ENCODE data around the gene CYP26A1.

Gene CYP26A1

GRCh38 chr10:93063144-93063976 is 10.3 kb upstream of the CYP26A1 start:
- H4K20me1 ChIP-seq (ENCODE audit: insufficient read depth, low read length) = no peaks in the 10 kb centered on the region
- H2AFZ ChIP-seq (ENCODE audit: low read length) = peak overlapping the region; percentile 61; the same call in 1 of the 2 replicates
- no peak overlapping the region for H3K4me3 ChIP-seq (ENCODE audit: low read length)
- peak overlapping the region; percentile 92 for H3K4me2 ChIP-seq (ENCODE audit: low read depth, low read length)
- DNase-seq = no peak
- TF ChIP-seq CTCF (IDR thresholded peaks at IDR 0.05; ENCODE audit: low read length) (no peak), EZH2phosphoT487 (IDR thresholded peaks at IDR 0.05; ENCODE audit: low read length) (no peak), EZH2 (optimal IDR thresholded peaks at IDR 0.05; ENCODE audit: low read depth, low read length) (no peak)
- no peaks in the 10 kb centered on the region for H3K36me3 ChIP-seq (replicated peaks; ENCODE audit: insufficient read depth, low read length)
- no peak overlapping the region for H3K9ac ChIP-seq (ENCODE audit: low read length)
- no peaks in the 10 kb centered on the region for H3K79me2 ChIP-seq (ENCODE audit: low read length)
- no peaks in the 10 kb centered on the region for H3F3A ChIP-seq (ENCODE audit: insufficient read depth, low read length)
- peaks cover 50% of the 10 kb centered on the region for H3K27me3 ChIP-seq (replicated peaks; ENCODE audit: insufficient read depth, low read length)
- 0 out of 2 replicates have a peak, but pooled peaks cover 3% of the 10 kb centered on the region for H3K4me1 ChIP-seq (ENCODE audit: low read length)
- no peak overlapping the region for H3K27ac ChIP-seq (ENCODE audit: low read length)
- H3K9me2 ChIP-seq (replicated peaks; ENCODE audit: insufficient read depth, low read length) = no peaks in the 10 kb centered on the region
- no peaks in the 10 kb centered on the region for H3K9me3 ChIP-seq (replicated peaks; ENCODE audit: insufficient read depth, low read length)

GRCh38 chr10:93063977-93064660 is 9.6 kb upstream of the CYP26A1 start:
- H3K27me3 ChIP-seq (replicated peaks; ENCODE audit: insufficient read depth, low read length) = peaks cover 58% of the 10 kb centered on the region
- H3K4me1 ChIP-seq (ENCODE audit: low read length) = 0 out of 2 replicates have a peak, but pooled peaks cover 3% of the 10 kb centered on the region
- H3K9me2 ChIP-seq (replicated peaks; ENCODE audit: insufficient read depth, low read length) = no peaks in the 10 kb centered on the region
- H3K4me3 ChIP-seq (ENCODE audit: low read length) = no peak overlapping the region
- H3K36me3 ChIP-seq (replicated peaks; ENCODE audit: insufficient read depth, low read length) = no peaks in the 10 kb centered on the region
- H3K9ac ChIP-seq (ENCODE audit: low read length) = no peak overlapping the region
- no peak overlapping the region for H3K27ac ChIP-seq (ENCODE audit: low read length)
- no peak overlapping the region for H3K4me2 ChIP-seq (ENCODE audit: low read depth, low read length)
- no peaks in the 10 kb centered on the region for H3F3A ChIP-seq (ENCODE audit: insufficient read depth, low read length)
- no peaks in the 10 kb centered on the region for H4K20me1 ChIP-seq (ENCODE audit: insufficient read depth, low read length)
- H2AFZ ChIP-seq (ENCODE audit: low read length) = no peak overlapping the region
- DNase-seq = no peak
- no peaks in the 10 kb centered on the region for H3K79me2 ChIP-seq (ENCODE audit: low read length)
- no peak for TF ChIP-seq EZH2 (optimal IDR thresholded peaks at IDR 0.05; ENCODE audit: low read depth, low read length)
- no peak for TF ChIP-seq EZH2phosphoT487 (IDR thresholded peaks at IDR 0.05; ENCODE audit: low read length)
- no peak for TF ChIP-seq CTCF (IDR thresholded peaks at IDR 0.05; ENCODE audit: low read length)
- H3K9me3 ChIP-seq (replicated peaks; ENCODE audit: insufficient read depth, low read length) = no peaks in the 10 kb centered on the region

- Histone ChIP-seq H3K4me2 (ENCODE audit: low read depth, low read length) (no peak overlapping the region), H3F3A (ENCODE audit: insufficient read depth, low read length) (no peaks in the 10 kb centered on the region), H3K4me3 (ENCODE audit: low read length) (no peak overlapping the region), H3K9ac (ENCODE audit: low read length) (no peak overlapping the region), H3K27me3 (replicated peaks; ENCODE audit: insufficient read depth, low read length) (peaks cover 62% of the 10 kb centered on the region), H4K20me1 (ENCODE audit: insufficient read depth, low read length) (no peaks in the 10 kb centered on the region), H3K36me3 (replicated peaks; ENCODE audit: insufficient read depth, low read length) (no peaks in the 10 kb centered on the region), H3K9me3 (replicated peaks; ENCODE audit: insufficient read depth, low read length) (no peaks in the 10 kb centered on the region), H3K27ac (ENCODE audit: low read length) (no peak overlapping the region), H2AFZ (ENCODE audit: low read length) (no peak overlapping the region), H3K4me1 (ENCODE audit: low read length) (0 out of 2 replicates have a peak, but pooled peaks cover 3% of the 10 kb centered on the region), H3K9me2 (replicated peaks; ENCODE audit: insufficient read depth, low read length) (no peaks in the 10 kb centered on the region), H3K79me2 (ENCODE audit: low read length) (no peaks in the 10 kb centered on the region)
- no peak for DNase-seq
- TF ChIP-seq CTCF (IDR thresholded peaks at IDR 0.05; ENCODE audit: low read length) = no peak
- no peak for TF ChIP-seq EZH2 (optimal IDR thresholded peaks at IDR 0.05; ENCODE audit: low read depth, low read length)
- no peak for TF ChIP-seq EZH2phosphoT487 (IDR thresholded peaks at IDR 0.05; ENCODE audit: low read length)
These were observed 8.6 kb upstream of the CYP26A1 start for GRCh38 chr10:93064874-93065660.
